Measurements from ENCODE around the gene MBD2. TPM values are rescaled to one million over a fixed set of nuclear protein-coding genes. Genes with fewer than 3 reads are reported as not detected.
A peak's percentile ranks its signal among the peaks of the same experiment; 100 is the strongest.

MBD2 gene
- total RNA-seq, 1 donor from 2014 or later, result 43.0 TPM

DNA sequence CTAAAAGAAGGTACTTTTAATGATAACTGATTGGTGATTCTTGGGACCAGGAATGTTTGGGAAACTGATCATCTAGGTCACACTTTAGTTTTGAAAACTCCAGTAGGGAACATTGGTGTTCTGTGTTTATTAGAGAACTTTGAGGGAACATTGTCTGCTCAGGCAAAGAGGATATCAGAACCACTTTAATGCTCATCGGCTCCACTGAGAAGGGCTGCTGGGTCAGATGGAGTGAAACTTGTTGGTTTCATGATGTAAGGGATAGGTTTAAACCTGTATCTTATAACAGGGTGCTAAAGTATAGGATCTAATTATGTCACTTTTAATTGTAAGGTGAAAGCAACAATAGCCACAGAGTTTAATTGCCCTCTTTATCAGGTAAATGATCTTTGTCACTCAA lies 30.7 kb upstream of the MBD2 start:
- Histone ChIP-seq H3K27me3 (no peaks in the 10 kb centered on the region), H3K4me1 (no peaks in the 10 kb centered on the region), H3K27ac (peak overlapping the region; percentile 20), H3K9me3 (no peaks in the 10 kb centered on the region), H3K4me3 (no peak overlapping the region), H3K36me3 (no peaks in the 10 kb centered on the region)
- intact Hi-C loops (cut with DNase I), result no loop called here
- DNase-seq (ENCODE audit: extremely low spot score in 2 of 2), result no peak
- TF ChIP-seq POLR2AphosphoS5 (IDR thresholded peaks at IDR 0.05; ENCODE audit: insufficient read depth in 1 of 2, low read depth in 1 of 2) (no peak), POLR2A (IDR thresholded peaks at IDR 0.05) (no peak)
- TF ChIP-seq, protein P1, sequence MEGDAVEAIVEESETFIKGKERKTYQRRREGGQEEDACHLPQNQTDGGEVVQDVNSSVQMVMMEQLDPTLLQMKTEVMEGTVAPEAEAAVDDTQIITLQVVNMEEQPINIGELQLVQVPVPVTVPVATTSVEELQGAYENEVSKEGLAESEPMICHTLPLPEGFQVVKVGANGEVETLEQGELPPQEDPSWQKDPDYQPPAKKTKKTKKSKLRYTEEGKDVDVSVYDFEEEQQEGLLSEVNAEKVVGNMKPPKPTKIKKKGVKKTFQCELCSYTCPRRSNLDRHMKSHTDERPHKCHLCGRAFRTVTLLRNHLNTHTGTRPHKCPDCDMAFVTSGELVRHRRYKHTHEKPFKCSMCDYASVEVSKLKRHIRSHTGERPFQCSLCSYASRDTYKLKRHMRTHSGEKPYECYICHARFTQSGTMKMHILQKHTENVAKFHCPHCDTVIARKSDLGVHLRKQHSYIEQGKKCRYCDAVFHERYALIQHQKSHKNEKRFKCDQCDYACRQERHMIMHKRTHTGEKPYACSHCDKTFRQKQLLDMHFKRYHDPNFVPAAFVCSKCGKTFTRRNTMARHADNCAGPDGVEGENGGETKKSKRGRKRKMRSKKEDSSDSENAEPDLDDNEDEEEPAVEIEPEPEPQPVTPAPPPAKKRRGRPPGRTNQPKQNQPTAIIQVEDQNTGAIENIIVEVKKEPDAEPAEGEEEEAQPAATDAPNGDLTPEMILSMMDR (IDR thresholded peaks at IDR 0.05), result no peak

- Histone ChIP-seq H3K36me3 (no peaks in the 10 kb centered on the region), H3K27me3 (no peaks in the 10 kb centered on the region), H3K4me1 (no peaks in the 10 kb centered on the region), H3K4me3 (no peak overlapping the region), H3K9me3 (no peaks in the 10 kb centered on the region), H3K27ac (no peak overlapping the region)
- DNase-seq (ENCODE audit: extremely low spot score in 2 of 2), result no peak
- intact Hi-C loops (cut with DNase I), result no loop called here
- TF ChIP-seq, protein P1 (IDR thresholded peaks at IDR 0.05), result no peak
- TF ChIP-seq POLR2A (IDR thresholded peaks at IDR 0.05) (no peak), POLR2AphosphoS5 (IDR thresholded peaks at IDR 0.05; ENCODE audit: insufficient read depth in 1 of 2, low read depth in 1 of 2) (peak in 1 of 2 donors; percentile 38)
Observed at GRCh38 chr18:54254265-54254758, 29.8 kb upstream of the MBD2 start.

GRCh38 chr18:54251606-54252390 lies 27.3 kb upstream of the MBD2 start:
- TF ChIP-seq, protein P1 (IDR thresholded peaks at IDR 0.05), result no peak
- TF ChIP-seq POLR2AphosphoS5 (IDR thresholded peaks at IDR 0.05; ENCODE audit: insufficient read depth in 1 of 2, low read depth in 1 of 2) (no peak), POLR2A (IDR thresholded peaks at IDR 0.05) (no peak)
- no peak overlapping the region for H3K4me3 ChIP-seq
- no peaks in the 10 kb centered on the region for H3K9me3 ChIP-seq
- no peaks in the 10 kb centered on the region for H3K4me1 ChIP-seq
- intact Hi-C loops (cut with DNase I), result no loop called here
- no peaks in the 10 kb centered on the region for H3K36me3 ChIP-seq
- no peaks in the 10 kb centered on the region for H3K27me3 ChIP-seq
- DNase-seq (ENCODE audit: extremely low spot score in 2 of 2), result no peak
- peak overlapping the region; percentile 30 for H3K27ac ChIP-seq

- Histone ChIP-seq H3K36me3 (no peaks in the 10 kb centered on the region), H3K27ac (no peak overlapping the region)
Observed at GRCh38 chr18:54250846-54251261, 26.4 kb upstream of the MBD2 start.

More at GRCh38 chr18:54250846-54251261, 26.4 kb upstream of the MBD2 start:
- Histone ChIP-seq H3K4me1 (no peaks in the 10 kb centered on the region), H3K9me3 (no peaks in the 10 kb centered on the region), H3K27me3 (no peaks in the 10 kb centered on the region), H3K4me3 (no peak overlapping the region)
- DNase-seq (ENCODE audit: extremely low spot score in 2 of 2), result no peak
- TF ChIP-seq POLR2A (IDR thresholded peaks at IDR 0.05) (no peak), POLR2AphosphoS5 (IDR thresholded peaks at IDR 0.05; ENCODE audit: insufficient read depth in 1 of 2, low read depth in 1 of 2) (no peak)
- TF ChIP-seq, protein P1 (IDR thresholded peaks at IDR 0.05), result no peak
- intact Hi-C loops (cut with DNase I), result no loop called here

All from vagina (tissue), 2 donors.